H9 (cell line): Measurements from ENCODE around the gene AMH. TPM values are rescaled to one million over a fixed set of nuclear protein-coding genes. Genes with fewer than 3 reads are reported as not detected.

ENCODE experiments used
- DNase-seq: peaks from one replicate; pipeline ENCODE4 v3.0.0-alpha.2; 2017
- H2AFZ ChIP-seq: one replicate; pipeline ENCODE4 v1.6.1; 2013; ENCODE audit warnings: mild to moderate bottlenecking, low read length, control low read depth, moderate library complexity
- H2AK5ac ChIP-seq: 2 replicates; pipeline ENCODE4 v1.6.1; 2013; ENCODE audit warnings: low read length, control low read depth, mixed read lengths; ENCODE audit not compliant: insufficient read length
- H2BK120ac ChIP-seq: one replicate; pipeline ENCODE4 v1.6.1; 2013; ENCODE audit warnings: low read depth, mild to moderate bottlenecking, low read length, control low read depth, inconsistent platforms; ENCODE audit not compliant: poor library complexity, severe bottlenecking
- H2BK12ac ChIP-seq: 2 replicates; pipeline ENCODE4 v1.6.1; 2013; ENCODE audit warnings: low read length, control low read depth, mixed read lengths, low read depth; ENCODE audit not compliant: insufficient read length
- H2BK15ac ChIP-seq: 2 replicates; pipeline ENCODE4 v1.6.1; 2013; ENCODE audit warnings: low read depth, low read length, control low read depth
- H2BK20ac ChIP-seq: one replicate; pipeline ENCODE4 v1.6.1; 2013; ENCODE audit warnings: low read depth, mild to moderate bottlenecking, low read length, control low read depth, inconsistent platforms; ENCODE audit not compliant: poor library complexity, severe bottlenecking
- H2BK5ac ChIP-seq: 2 replicates; pipeline ENCODE4 v1.6.1; 2013; ENCODE audit warnings: low read length, control low read depth, mixed read lengths; ENCODE audit not compliant: insufficient read length
- H3K14ac ChIP-seq: 2 replicates; pipeline ENCODE4 v1.6.1; 2013; ENCODE audit warnings: low read length, control low read depth; ENCODE audit not compliant: insufficient read depth
- H3K18ac ChIP-seq: 2 replicates; pipeline ENCODE4 v1.6.1; 2013; ENCODE audit warnings: low read depth, mild to moderate bottlenecking, mixed read lengths, low read length, control low read depth; ENCODE audit not compliant: insufficient read length
- H3K23ac ChIP-seq: 2 replicates; pipeline ENCODE4 v1.6.1; 2013; ENCODE audit warnings: low read length, control low read depth, mixed read lengths, low read depth; ENCODE audit not compliant: insufficient read length
- H3K23me2 ChIP-seq: 2 replicates; pipeline ENCODE4 v1.6.1; 2013; ENCODE audit warnings: low read depth, mild to moderate bottlenecking, mixed read lengths, low read length, control low read depth; ENCODE audit not compliant: insufficient read length, poor library complexity, severe bottlenecking
- H3K27ac ChIP-seq: 2 replicates; pipeline ENCODE4 v1.5.1; 2013; ENCODE audit warnings: low read length, control low read depth, mixed read lengths, low read depth; ENCODE audit not compliant: insufficient read length
- H3K27me3 ChIP-seq: 2 replicates; pipeline ENCODE4 v1.6.1; 2013; ENCODE audit warnings: low read length, control low read depth, inconsistent platforms; ENCODE audit not compliant: insufficient read depth
- H3K4ac ChIP-seq: 2 replicates; pipeline ENCODE4 v1.6.1; 2013; ENCODE audit warnings: low read depth, mild to moderate bottlenecking, control low read depth, inconsistent platforms, low read length, moderate library complexity
- H3K4me1 ChIP-seq: 2 replicates; pipeline ENCODE4 v1.6.1; 2013; ENCODE audit warnings: low read length, control low read depth, inconsistent platforms; ENCODE audit not compliant: insufficient read depth
- H3K4me2 ChIP-seq: 2 replicates; pipeline ENCODE4 v1.6.1; 2013; ENCODE audit warnings: low read length, control low read depth, mixed read lengths; ENCODE audit not compliant: insufficient read length, insufficient read depth
- H3K56ac ChIP-seq: 2 replicates; pipeline ENCODE4 v1.6.1; 2013; ENCODE audit warnings: low read depth, mild to moderate bottlenecking, mixed read lengths, low read length, control low read depth; ENCODE audit not compliant: insufficient read length
- H3K79me1 ChIP-seq: 2 replicates; pipeline ENCODE4 v1.6.1; 2013; ENCODE audit warnings: low read depth, mild to moderate bottlenecking, moderate library complexity, low read length, control low read depth, inconsistent platforms; ENCODE audit not compliant: insufficient read depth, poor library complexity, severe bottlenecking
- H3K79me2 ChIP-seq: 2 replicates; pipeline ENCODE4 v1.6.1; 2013; ENCODE audit warnings: low read length, control low read depth, inconsistent platforms; ENCODE audit not compliant: insufficient read depth
- H3K9ac ChIP-seq: 2 replicates; pipeline ENCODE4 v1.6.1; 2013; ENCODE audit warnings: low read length, control low read depth, mixed read lengths; ENCODE audit not compliant: insufficient read length; ENCODE audit errors: extremely low read depth
- H3K9me3 ChIP-seq: one replicate; pipeline ENCODE4 v1.6.1; 2013; ENCODE audit warnings: low read depth, low read length, inconsistent platforms; ENCODE audit not compliant: control insufficient read depth
- H3T11ph ChIP-seq: one replicate; pipeline ENCODE4 v1.6.1; 2013; ENCODE audit warnings: mild to moderate bottlenecking, low read length, control low read depth, inconsistent platforms
- H4K20me1 ChIP-seq: one replicate; pipeline ENCODE4 v1.6.1; 2013; ENCODE audit not compliant: control insufficient read depth, insufficient read length, insufficient read depth
- H4K5ac ChIP-seq: 2 replicates; pipeline ENCODE4 v1.6.1; 2013; ENCODE audit warnings: low read depth, mild to moderate bottlenecking, mixed read lengths, low read length, control low read depth; ENCODE audit not compliant: insufficient read length
- H4K8ac ChIP-seq: replicated peaks from 2 replicates; pipeline ENCODE4 v1.6.1; 2013; ENCODE audit warnings: low read length, control low read depth, mixed read lengths, low read depth; ENCODE audit not compliant: insufficient read length
- H4K91ac ChIP-seq: 2 replicates; pipeline ENCODE4 v1.6.1; 2013; ENCODE audit warnings: low read depth, mild to moderate bottlenecking, moderate library complexity, mixed read lengths, low read length, control low read depth; ENCODE audit not compliant: insufficient read length
- H3K27ac Mint-ChIP-seq, 3 experiments: 2 replicates in 2 of 3; 3 replicates in 1 of 3; pipeline ENCODE4 v1.8.0; 2020 to 2021; ENCODE audit warnings: mixed read lengths in 3 of 3, mild to moderate bottlenecking in 1 of 3, moderate library complexity in 1 of 3
- H3K27me3 Mint-ChIP-seq: 2 replicates; pipeline ENCODE4 v1.8.0; 2021; ENCODE audit warnings: low read depth, mild to moderate bottlenecking, moderate library complexity, mixed read lengths
- H3K36me3 Mint-ChIP-seq, 3 experiments: 2 replicates in 2 of 3; 3 replicates in 1 of 3; pipeline ENCODE4 v1.8.0; 2020 to 2021; ENCODE audit warnings: low read depth in 3 of 3, mixed read lengths in 3 of 3; ENCODE audit not compliant: insufficient read depth in 1 of 3
- H3K4me1 Mint-ChIP-seq, 2 experiments: 2 replicates each; pipeline ENCODE4 v1.8.0; 2020; ENCODE audit warnings: mixed read lengths in 2 of 2
- H3K4me3 Mint-ChIP-seq, 2 experiments: 2 replicates in 1 of 2; 3 replicates in 1 of 2; pipeline ENCODE4 v1.8.0; 2020 to 2021; ENCODE audit warnings: mild to moderate bottlenecking in 2 of 2, mixed read lengths in 2 of 2, moderate library complexity in 1 of 2
- H3K9me3 Mint-ChIP-seq, 2 experiments: 2 replicates in 1 of 2; 3 replicates in 1 of 2; pipeline ENCODE4 v1.8.0; 2020; ENCODE audit warnings: mild to moderate bottlenecking in 2 of 2, mixed read lengths in 2 of 2, moderate library complexity in 1 of 2
- WGBS: extraction: QIAGEN DNeasy Blood & Tissue Kit; methylation state at CpG from one replicate; pipeline ENCODE4 v1.1.7; 2013; ENCODE audit warnings: missing lambda C conversion rate, low lambda C conversion rate, mixed read lengths; ENCODE audit not compliant: insufficient read length; ENCODE audit errors: extremely low coverage; 5-methylcytosine and 5-hydroxymethylcytosine counted together
- total RNA-seq: library from RNA; stranded (reverse); gene quantifications from 2 replicates; pipeline ENCODE4 v1.2.1, GENCODE V29; 2021
- TF ChIP-seq, protein P1 (sequence below): fragments of 200-600 bp; sonication (generic); conservative IDR thresholded peaks from 3 replicates; pipeline ENCODE4 v1.8.0; 2021; ENCODE audit warnings: antibody characterized with exemption, mild to moderate bottlenecking

Gene AMH
- total RNA-seq, 1 experiment from 2014 or later, result 70.7 TPM

DNA sequence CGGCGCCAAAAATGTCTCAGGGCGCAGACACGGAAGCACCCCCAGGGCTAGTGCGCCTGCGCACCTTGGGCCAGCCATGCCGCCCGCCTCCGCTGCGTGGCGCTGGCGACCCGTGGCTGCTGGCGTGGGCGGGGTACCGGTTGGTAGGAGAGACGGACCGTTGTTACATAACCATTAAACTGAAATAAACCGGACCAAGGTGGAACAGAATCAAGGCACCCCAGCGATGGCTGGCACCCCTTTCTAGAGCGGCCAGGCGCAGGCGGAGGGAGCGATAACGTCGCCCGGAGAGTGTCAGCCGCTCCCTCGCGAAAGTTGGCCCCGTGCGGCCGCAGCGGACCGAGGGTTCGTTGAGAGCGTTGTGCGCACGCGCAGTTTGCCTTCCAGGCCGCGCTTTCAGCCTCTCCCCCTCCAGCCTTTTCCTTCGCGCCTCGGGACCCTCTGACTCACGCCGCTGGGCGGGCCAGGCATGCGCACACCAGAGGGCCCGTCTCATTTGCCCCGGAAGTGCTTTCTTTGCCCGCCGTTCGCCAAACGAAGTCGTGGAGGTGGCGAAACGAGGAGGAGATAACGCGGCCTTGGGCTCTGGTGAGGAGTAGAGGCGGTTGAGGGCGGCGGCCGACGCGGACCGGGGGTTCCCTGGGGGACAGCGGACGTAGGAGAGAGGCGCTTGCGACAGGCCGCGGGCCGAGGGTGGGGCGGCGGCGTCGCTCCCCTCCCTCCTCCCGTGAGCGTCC lies 12.6 kb upstream of the AMH start, which contains the start of the genes PLEKHJ1 and SF3A2:
TSS of gene PLEKHJ1 (minus strand) at position 16 of the 737 bp plus-strand sequence. CDS start 81 bp downstream, outside the sequence.
TSS of gene SF3A2 (plus strand) at position 511 of the 737 bp plus-strand sequence. CDS start 6,595 bp downstream, outside the sequence.
- Mint-ChIP-seq H3K9me3 (peaks cover 0 to 3% of the 10 kb centered on the region in 2 experiments; a peak in 1 of 5 replicates), H3K4me3 (peak within 1 kb of the TSS; percentile 96 to 97), H3K27me3 (no peaks in the 10 kb centered on the region; the same call in 1 of the 2 replicates), H3K4me1 (peaks cover 37 to 48% of the 10 kb centered on the region in 2 experiments), H3K27ac (peak within 1 kb of the TSS; percentile 99 to 100 (median 99)), H3K36me3 (peaks cover 14 to 52% (median 51%) of the 10 kb centered on the region in 3 experiments)
- Histone ChIP-seq H3K79me1 (peaks cover 4% of the 10 kb centered on the region), H2BK5ac (no peak within 1 kb of the TSS), H4K8ac (no peak within 1 kb of the TSS), H4K5ac (no peak within 1 kb of the TSS), H2AFZ (no peak within 1 kb of the TSS), H3K9me3 (no peaks in the 10 kb centered on the region), H2AK5ac (no peak within 1 kb of the TSS), H4K20me1 (peaks cover 2% of the 10 kb centered on the region), H2BK12ac (no peak within 1 kb of the TSS), H3K4me2 (peak within 1 kb of the TSS; percentile 55), H3K27ac (no peak within 1 kb of the TSS), H2BK20ac (no peak within 1 kb of the TSS), H3K27me3 (no peaks in the 10 kb centered on the region), H3K18ac (peak within 1 kb of the TSS; percentile 90), H2BK15ac (no peak within 1 kb of the TSS), H3K9ac (peak within 1 kb of the TSS; percentile 72), H3K23ac (no peak within 1 kb of the TSS), H3K4ac (no peak within 1 kb of the TSS), H3K4me1 (peaks cover 4% of the 10 kb centered on the region; the same call in 1 of the 2 replicates), H2BK120ac (no peak within 1 kb of the TSS), H3K23me2 (peaks cover 9% of the 10 kb centered on the region), H3K14ac (peak within 1 kb of the TSS; percentile 87), H3K79me2 (peaks cover 44% of the 10 kb centered on the region), H3K56ac (no peak within 1 kb of the TSS), H4K91ac (no peak within 1 kb of the TSS), H3T11ph (no peak within 1 kb of the TSS)
- TF ChIP-seq, protein P1, sequence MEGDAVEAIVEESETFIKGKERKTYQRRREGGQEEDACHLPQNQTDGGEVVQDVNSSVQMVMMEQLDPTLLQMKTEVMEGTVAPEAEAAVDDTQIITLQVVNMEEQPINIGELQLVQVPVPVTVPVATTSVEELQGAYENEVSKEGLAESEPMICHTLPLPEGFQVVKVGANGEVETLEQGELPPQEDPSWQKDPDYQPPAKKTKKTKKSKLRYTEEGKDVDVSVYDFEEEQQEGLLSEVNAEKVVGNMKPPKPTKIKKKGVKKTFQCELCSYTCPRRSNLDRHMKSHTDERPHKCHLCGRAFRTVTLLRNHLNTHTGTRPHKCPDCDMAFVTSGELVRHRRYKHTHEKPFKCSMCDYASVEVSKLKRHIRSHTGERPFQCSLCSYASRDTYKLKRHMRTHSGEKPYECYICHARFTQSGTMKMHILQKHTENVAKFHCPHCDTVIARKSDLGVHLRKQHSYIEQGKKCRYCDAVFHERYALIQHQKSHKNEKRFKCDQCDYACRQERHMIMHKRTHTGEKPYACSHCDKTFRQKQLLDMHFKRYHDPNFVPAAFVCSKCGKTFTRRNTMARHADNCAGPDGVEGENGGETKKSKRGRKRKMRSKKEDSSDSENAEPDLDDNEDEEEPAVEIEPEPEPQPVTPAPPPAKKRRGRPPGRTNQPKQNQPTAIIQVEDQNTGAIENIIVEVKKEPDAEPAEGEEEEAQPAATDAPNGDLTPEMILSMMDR, result peak; percentile 95
- no CpG with 5 or more reads among the region's 80 CpGs for WGBS
- peak; percentile 97 for DNase-seq
